ENCODE data around the gene APBA2.

DNA sequence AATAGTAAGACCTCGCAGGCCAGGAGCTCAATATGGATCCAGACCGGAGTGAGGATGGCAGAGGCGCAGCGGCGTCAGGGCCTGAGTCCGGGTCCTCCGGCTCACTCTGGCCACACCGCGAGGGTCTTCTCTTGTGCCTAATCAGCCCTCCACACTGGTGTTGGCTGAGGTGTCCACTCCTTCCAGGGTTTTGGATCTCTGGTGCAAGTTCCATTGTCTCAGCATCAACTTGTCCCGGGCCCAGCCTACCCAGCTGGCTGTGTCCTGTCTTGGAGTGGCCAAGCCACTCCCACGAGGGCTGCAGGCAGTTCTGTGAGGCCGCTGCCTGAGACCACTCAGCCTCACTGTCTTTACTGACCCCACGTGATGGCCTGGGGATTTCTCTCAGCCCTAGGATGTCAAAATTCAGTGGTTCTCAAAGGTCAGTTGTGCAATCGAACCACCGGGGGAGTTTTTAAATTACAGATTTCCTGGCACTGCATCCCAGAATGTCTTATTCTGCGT, 24.7 kb upstream of the APBA2 start:
- TF ChIP-seq, protein P1, sequence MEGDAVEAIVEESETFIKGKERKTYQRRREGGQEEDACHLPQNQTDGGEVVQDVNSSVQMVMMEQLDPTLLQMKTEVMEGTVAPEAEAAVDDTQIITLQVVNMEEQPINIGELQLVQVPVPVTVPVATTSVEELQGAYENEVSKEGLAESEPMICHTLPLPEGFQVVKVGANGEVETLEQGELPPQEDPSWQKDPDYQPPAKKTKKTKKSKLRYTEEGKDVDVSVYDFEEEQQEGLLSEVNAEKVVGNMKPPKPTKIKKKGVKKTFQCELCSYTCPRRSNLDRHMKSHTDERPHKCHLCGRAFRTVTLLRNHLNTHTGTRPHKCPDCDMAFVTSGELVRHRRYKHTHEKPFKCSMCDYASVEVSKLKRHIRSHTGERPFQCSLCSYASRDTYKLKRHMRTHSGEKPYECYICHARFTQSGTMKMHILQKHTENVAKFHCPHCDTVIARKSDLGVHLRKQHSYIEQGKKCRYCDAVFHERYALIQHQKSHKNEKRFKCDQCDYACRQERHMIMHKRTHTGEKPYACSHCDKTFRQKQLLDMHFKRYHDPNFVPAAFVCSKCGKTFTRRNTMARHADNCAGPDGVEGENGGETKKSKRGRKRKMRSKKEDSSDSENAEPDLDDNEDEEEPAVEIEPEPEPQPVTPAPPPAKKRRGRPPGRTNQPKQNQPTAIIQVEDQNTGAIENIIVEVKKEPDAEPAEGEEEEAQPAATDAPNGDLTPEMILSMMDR (IDR thresholded peaks at IDR 0.05): no peak
- no peak for TF ChIP-seq POLR2A (IDR thresholded peaks at IDR 0.05)
